Breast epithelium (tissue), 4 donors: Measurements from ENCODE around the gene HOXC10. TPM values are rescaled to one million over a fixed set of nuclear protein-coding genes. Genes with fewer than 3 reads are reported as not detected.

Experiments used
- DNase-seq, 2 donors: peaks; one replicate each; pipeline ENCODE4 v3.0.0-alpha.2; 2019; ENCODE audit warnings: low spot score in 2 of 2
- H3K27ac ChIP-seq, 2 donors: fragments of 200-600 bp; sonication (generic) in 1 of 2; one replicate each; pipeline ENCODE4 v1.5.1; 2016 to 2019; ENCODE audit warnings: mild to moderate bottlenecking in 1 of 2
- H3K27me3 ChIP-seq, 2 donors: fragments of 200-600 bp; sonication (generic) in 1 of 2; one replicate each; pipeline versions ENCODE4 v1.5.1 to v1.6.0; 2017 to 2019; ENCODE audit warnings: control low read depth in 1 of 2, mild to moderate bottlenecking in 1 of 2
- H3K36me3 ChIP-seq: fragments of 200-600 bp; one replicate; pipeline ENCODE4 v1.5.1; 2019
- H3K4me1 ChIP-seq, 2 donors: fragments of 200-600 bp; sonication (generic); one replicate each; pipeline ENCODE4 v1.5.1; 2016 to 2019; ENCODE audit warnings: control low read depth in 1 of 2
- H3K4me3 ChIP-seq, 3 donors: fragments of 200-600 bp; sonication (generic); 1 replicate in 2 of 3; 2 replicates in 1 of 3; pipeline ENCODE4 v1.5.1; 2016 to 2019; ENCODE audit warnings: mild to moderate bottlenecking in 3 of 3, moderate library complexity in 2 of 3
- H3K9me3 ChIP-seq, 2 donors: fragments of 200-600 bp; sonication (generic) in 1 of 2; one replicate each; pipeline ENCODE4 v1.5.1; 2016 to 2019; ENCODE audit warnings: control low read depth in 1 of 2
- POLR2A ChIP-seq: fragments of 450-650 bp; IDR thresholded peaks from one replicate; pipeline ENCODE4 v1.6.1; 2016; ENCODE audit warnings: antibody characterized with exemption, mild to moderate bottlenecking, moderate library complexity
- POLR2AphosphoS5 ChIP-seq, 3 donors: sonication (generic); formaldehyde crosslinking; IDR thresholded peaks; one replicate each; pipeline ENCODE4 v1.6.1; 2017; ENCODE audit warnings: antibody characterized with exemption in 3 of 3
- intact Hi-C: fragments of 100-400 bp; cut with DNase I; formaldehyde crosslinking; loops from one replicate; pipeline ENCODE4 v1.15.1; 2023; ENCODE audit warnings: low total_unique reads
- total RNA-seq, 3 donors: library from RNA; depleted of rRNA; stranded (reverse); fragments of >200 nt; gene quantifications; one replicate each; pipeline ENCODE4 v1.1.0, GENCODE V29; 2016
- TF ChIP-seq, protein P1 (sequence below), 3 donors: fragments of 450-650 bp; IDR thresholded peaks; one replicate each; pipeline ENCODE4 v1.5.1; 2016 to 2017; ENCODE audit warnings: antibody characterized with exemption in 3 of 3, mild to moderate bottlenecking in 3 of 3, moderate library complexity in 3 of 3

Gene HOXC10
- 10 to 100 TPM in 1 of 3 donors, 1 to 10 TPM in 2; 2.0 to 10.9 (median 4.3) TPM for total RNA-seq

DNA sequence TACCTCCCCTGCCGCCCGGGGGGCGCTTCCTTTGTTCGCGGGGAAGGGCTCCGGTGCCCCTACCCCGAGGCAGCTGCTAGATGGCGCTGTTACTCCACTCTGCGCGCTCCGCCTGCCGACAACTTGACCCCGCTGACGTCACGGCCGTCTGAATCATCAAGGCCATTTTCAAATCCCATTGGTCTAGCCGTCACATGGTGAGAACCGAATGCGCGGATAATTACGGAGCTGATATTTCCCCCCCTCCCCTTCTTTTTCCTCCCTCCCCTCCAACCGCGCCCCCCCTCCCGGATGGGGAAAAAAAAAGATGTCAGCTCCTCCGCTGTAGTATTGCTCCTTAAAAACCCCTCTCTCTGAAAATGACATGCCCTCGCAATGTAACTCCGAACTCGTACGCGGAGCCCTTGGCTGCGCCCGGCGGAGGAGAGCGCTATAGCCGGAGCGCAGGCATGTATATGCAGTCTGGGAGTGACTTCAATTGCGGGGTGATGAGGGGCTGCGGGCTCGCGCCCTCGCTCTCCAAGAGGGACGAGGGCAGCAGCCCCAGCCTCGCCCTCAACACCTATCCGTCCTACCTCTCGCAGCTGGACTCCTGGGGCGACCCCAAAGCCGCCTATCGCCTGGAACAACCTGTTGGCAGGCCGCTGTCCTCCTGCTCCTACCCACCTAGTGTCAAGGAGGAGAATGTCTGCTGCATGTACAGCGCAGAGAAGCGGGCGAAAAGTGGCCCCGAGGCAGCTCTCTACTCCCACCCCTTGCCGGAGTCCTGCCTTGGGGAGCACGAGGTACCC lies at the start of gene HOXC10:
Gene HOXC10, plus strand, starts transcription at position 246 of the 791 bp plus-strand sequence. Its CDS starts 114 bp downstream, at position 360.
- Histone ChIP-seq H3K9me3 (no peaks in the 10 kb centered on the region), H3K27ac (peak within 1 kb of the TSS; percentile 50 to 84), H3K4me3 (peak within 1 kb of the TSS; percentile 52 to 69 (median 54)), H3K36me3 (no peaks in the 10 kb centered on the region), H3K4me1 (peaks cover 0 to 8% of the 10 kb centered on the region in 2 donors), H3K27me3 (peaks cover 4 to 91% of the 10 kb centered on the region in 2 donors)
- TF ChIP-seq, protein P1, sequence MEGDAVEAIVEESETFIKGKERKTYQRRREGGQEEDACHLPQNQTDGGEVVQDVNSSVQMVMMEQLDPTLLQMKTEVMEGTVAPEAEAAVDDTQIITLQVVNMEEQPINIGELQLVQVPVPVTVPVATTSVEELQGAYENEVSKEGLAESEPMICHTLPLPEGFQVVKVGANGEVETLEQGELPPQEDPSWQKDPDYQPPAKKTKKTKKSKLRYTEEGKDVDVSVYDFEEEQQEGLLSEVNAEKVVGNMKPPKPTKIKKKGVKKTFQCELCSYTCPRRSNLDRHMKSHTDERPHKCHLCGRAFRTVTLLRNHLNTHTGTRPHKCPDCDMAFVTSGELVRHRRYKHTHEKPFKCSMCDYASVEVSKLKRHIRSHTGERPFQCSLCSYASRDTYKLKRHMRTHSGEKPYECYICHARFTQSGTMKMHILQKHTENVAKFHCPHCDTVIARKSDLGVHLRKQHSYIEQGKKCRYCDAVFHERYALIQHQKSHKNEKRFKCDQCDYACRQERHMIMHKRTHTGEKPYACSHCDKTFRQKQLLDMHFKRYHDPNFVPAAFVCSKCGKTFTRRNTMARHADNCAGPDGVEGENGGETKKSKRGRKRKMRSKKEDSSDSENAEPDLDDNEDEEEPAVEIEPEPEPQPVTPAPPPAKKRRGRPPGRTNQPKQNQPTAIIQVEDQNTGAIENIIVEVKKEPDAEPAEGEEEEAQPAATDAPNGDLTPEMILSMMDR (IDR thresholded peaks at IDR 0.05) = peak in 2 of 3 donors; percentile 33 to 43
- TF ChIP-seq POLR2A (no peak), POLR2AphosphoS5 (IDR thresholded peaks at IDR 0.05) (peak in 1 of 3 donors; percentile 31)
- peak; percentile 87 to 92 for DNase-seq
- intact Hi-C loops = no loop called here

DNA sequence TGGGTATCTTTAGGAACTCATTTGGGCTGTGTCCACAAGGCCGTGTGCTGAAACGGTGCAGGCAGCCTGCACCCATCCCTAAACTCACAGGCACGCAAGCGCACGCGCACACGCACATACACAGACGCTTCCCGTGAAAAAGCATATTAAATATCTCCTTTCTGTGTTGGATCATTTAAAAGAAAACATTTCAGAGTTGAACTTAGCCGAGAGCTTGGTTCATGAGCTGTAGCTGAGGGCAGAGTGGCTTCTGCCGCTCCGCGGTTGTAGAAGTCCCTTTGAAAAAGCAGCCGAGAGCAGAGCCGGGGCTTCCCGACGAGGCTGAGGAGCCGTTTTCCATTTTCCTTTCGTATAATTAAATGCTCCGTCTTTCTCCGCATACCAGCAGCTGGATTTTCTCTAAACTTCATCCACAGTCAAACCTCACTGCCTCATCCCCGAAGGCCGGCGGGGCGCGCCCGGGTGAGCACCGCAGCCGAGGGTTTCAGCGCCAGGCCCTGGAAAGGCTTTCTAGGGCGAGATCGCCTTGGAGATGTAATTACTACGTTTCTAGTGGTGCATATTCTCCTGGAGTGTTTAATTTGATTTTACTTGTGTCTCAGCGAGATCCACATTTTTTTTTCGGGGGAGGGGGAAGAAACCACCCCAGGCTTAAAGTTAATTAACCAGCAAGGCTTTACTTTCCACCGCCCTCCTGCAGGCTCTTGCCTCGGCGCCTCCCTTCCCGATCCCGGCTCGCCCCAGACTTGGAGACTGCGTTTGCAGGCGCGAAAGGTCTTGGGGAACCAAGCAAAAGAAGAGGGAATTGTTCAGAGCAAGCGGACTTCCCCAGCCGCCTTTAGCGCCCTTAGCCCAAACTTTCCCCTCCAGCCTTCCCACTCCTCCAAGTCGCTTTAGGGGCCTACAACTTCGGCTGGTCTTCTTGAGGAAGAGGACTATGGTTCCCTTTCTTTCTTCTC lies 49.3 kb upstream of the HOXC10 start:
- Histone ChIP-seq H3K4me3 (no peak overlapping the region), H3K27me3 (peaks cover 23 to 98% of the 10 kb centered on the region in 2 donors), H3K36me3 (no peaks in the 10 kb centered on the region), H3K27ac (no peak overlapping the region), H3K4me1 (no peaks in the 10 kb centered on the region), H3K9me3 (no peaks in the 10 kb centered on the region)
- intact Hi-C loops = no loop called here
- TF ChIP-seq POLR2A (no peak), POLR2AphosphoS5 (IDR thresholded peaks at IDR 0.05) (no peak)
- TF ChIP-seq, protein P1 (IDR thresholded peaks at IDR 0.05) = no peak
- no peak for DNase-seq

DNA sequence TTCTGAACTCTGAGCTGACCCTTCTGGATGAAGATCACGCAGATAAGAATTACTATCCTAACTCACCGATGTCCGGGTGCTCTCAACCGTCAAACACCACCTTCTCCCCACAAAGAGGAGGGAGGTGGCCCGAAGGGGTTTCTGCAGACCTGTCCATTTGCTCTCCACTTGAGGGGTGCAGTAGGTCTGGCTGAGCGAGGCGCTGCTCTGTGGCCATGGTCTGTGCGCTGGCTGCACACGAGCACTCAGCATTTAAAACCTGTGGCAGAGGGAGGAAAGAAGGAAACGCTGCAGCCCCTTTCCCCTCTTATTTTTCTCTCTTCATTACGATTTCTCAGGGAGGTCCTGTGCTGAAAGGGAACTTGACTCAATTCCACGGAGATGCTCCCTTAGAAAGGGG lies 47.8 kb upstream of the HOXC10 start:
- H3K4me3 ChIP-seq = no peak overlapping the region
- TF ChIP-seq POLR2A (no peak), POLR2AphosphoS5 (IDR thresholded peaks at IDR 0.05) (no peak)
- TF ChIP-seq, protein P1 (IDR thresholded peaks at IDR 0.05) = no peak
- no peaks in the 10 kb centered on the region for H3K36me3 ChIP-seq
- peaks cover 23 to 96% of the 10 kb centered on the region in 2 donors for H3K27me3 ChIP-seq
- no peaks in the 10 kb centered on the region for H3K4me1 ChIP-seq
- intact Hi-C loops = no loop called here
- H3K27ac ChIP-seq = no peak overlapping the region
- DNase-seq = no peak
- no peaks in the 10 kb centered on the region for H3K9me3 ChIP-seq

- H3K27me3 ChIP-seq = peaks cover 23 to 96% of the 10 kb centered on the region in 2 donors
- DNase-seq = no peak
- no peaks in the 10 kb centered on the region for H3K36me3 ChIP-seq
- TF ChIP-seq POLR2AphosphoS5 (IDR thresholded peaks at IDR 0.05) (no peak), POLR2A (no peak)
- TF ChIP-seq, protein P1 (IDR thresholded peaks at IDR 0.05) = no peak
- intact Hi-C loops = no loop called here
- H3K9me3 ChIP-seq = no peaks in the 10 kb centered on the region
- no peaks in the 10 kb centered on the region for H3K4me1 ChIP-seq
- peak overlapping the region in 2 of 3 donors; percentile 61 to 65 for H3K4me3 ChIP-seq
- no peak overlapping the region for H3K27ac ChIP-seq
Observed at GRCh38 chr12:53937596-53938325, 47.2 kb upstream of the HOXC10 start.
